ENCODE measurements around the gene TMEM243. TPM values are rescaled to one million over a fixed set of nuclear protein-coding genes. Genes with fewer than 3 reads are reported as not detected.

The TMEM243 gene
- total RNA-seq, 1 experiment from 2014 or later = 47.9 TPM

GRCh38 chr7:87156709-87157108 is 62.8 kb downstream of the TMEM243 start:
- no peak for DNase-seq (ENCODE audit: low read depth)

DNA sequence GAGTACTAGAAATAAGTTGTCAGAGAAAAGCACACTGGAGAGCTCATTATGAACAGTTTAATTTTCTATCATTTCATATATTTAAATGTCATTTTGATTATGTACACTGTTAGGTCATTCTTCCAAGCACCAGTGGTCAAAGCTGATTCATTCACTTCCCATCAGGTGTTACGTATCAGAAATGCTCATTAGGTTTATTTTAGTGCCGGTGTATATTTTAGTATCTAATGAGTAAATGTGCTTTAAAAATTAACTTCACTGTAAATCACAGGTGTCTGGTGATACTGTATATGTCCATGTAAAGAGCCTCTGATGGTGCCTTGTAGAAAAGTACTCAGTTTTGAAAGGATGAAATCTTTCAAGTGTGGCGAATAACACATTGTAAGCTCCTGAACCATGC is 63.7 kb downstream of the TMEM243 start:
- no peak for DNase-seq (ENCODE audit: low read depth)

DNA sequence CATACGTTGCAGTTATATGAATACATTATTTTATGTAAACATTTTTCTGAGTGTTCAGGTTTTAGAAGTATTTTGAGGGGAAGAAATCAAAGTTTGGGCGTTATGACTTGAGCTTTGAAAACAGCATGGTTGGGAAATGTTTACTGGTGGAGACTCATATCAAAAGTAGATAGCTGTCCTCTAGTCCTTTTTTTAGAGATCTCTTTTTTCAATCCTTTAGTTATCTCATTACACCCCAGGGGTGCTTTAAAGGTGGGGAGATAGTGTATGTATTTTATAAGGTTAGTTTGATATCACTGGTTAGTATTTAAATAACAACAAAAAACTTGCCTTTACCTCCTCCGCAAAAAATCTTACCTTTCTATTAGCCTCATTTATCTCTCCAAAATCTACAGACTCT is 65.0 kb downstream of the TMEM243 start:
- no peak for DNase-seq (ENCODE audit: low read depth)

- no peak for DNase-seq (ENCODE audit: low read depth)
These were observed 65.4 kb downstream of the TMEM243 start for GRCh38 chr7:87154166-87154565.

GRCh38 chr7:87152897-87153641 is 66.5 kb downstream of the TMEM243 start:
- peak; percentile 32 for DNase-seq (ENCODE audit: low read depth)

DNA sequence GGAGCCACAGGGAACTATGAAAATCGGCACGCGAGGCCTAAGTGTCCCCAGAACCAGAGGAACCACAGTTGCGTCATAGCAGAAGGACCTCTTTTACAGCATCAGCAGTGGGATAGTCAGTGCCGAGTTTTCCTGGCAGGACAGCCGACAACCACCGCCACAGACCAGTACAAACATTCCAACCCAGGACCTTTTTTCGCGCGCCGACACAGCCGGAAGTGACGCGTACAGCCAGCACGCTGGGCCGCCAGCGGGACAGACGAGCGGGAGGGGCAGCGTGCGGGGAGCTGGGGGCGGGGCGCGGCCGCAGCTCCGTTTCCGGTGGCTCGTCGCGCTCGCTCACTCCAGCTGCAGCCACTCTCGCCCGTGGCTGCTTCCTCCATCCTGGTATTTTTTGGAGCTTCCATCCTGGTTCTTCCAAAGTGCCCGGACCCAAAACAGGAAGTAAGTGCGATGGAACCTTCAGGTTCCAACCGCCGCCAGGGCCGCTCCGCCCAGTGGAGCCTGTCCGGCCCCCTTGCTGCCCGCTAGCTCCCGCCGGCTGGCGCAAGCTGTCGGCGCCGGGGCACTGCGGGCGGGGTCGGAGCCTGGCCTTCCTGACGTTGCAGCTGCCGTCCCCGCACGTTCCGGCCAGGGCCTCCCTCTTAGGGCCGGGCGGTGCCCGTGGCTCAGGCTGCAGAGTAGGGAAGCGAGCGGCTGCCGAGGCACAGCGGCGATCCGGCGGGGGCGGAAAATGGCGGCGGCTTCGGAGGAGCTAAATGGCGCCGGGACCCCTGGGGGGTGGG is 67.2 kb downstream of the TMEM243 start, which contains the start of gene DMTF1:
Gene DMTF1 (plus strand): TSS at position 342 of the 785 bp plus-strand sequence. CDS start 12,489 bp downstream, outside the sequence.
- DNase-seq (ENCODE audit: low read depth) = peak; percentile 95

GRCh38 chr7:87151729-87152111 is 67.8 kb downstream of the TMEM243 start:
- DNase-seq (ENCODE audit: low read depth) = no peak

- DNase-seq (ENCODE audit: low read depth) = peak; percentile 4
These were observed 68.4 kb downstream of the TMEM243 start for GRCh38 chr7:87151002-87151728.

DNA sequence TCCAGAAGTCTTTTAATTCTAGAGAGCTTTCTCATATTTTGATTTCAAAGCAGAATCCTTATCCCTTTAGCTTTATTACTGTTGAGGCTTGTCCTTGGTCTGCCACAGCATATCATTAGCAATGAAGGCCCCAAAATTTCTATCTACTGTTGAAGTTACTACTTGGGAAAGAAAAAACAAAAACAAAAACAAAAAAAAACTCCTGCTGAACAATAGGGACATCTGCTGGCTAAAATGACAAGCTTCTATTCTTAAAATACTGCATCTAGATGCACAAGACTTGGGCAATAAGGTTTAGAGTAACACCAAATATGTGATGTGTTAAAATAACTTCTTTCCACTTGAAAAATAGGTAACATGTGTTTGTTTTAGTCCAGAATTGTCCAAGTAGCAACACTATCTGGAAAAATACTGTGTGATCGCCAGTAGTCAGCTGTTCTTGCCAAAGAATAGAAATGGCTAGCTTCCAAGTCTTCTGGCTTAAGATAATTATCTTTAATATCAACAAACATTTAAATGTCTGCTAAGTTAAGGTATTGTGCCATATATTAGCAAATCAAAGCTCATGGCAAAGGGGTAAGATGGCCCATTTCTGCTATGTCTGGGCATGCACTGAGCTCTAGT is 71.1 kb downstream of the TMEM243 start:
- peak; percentile 32 for DNase-seq (ENCODE audit: low read depth)

GRCh38 chr7:87147500-87147899 is 72.0 kb downstream of the TMEM243 start:
- DNase-seq (ENCODE audit: low read depth) = peak; percentile 5

GRCh38 chr7:87146740-87147386 is 72.7 kb downstream of the TMEM243 start:
- peak; percentile 10 for DNase-seq (ENCODE audit: low read depth)

Other genes with a start within 250 kb of the TMEM243 start
- 0.10 TPM in 1 of 2 replicates, not detected in the other for gene ELAPOR2, start 160.1 kb downstream of the TMEM243 start, total RNA-seq (2014; rRNA removed; shearing (Covaris generic))
- 36.7 and 42.1 TPM in 2 replicates for gene DMTF1, start 67.3 kb downstream of the TMEM243 start, total RNA-seq (2014; rRNA removed; shearing (Covaris generic))
- 23.9 and 27.0 TPM in 2 replicates for gene CROT, start 125.9 kb upstream of the TMEM243 start, total RNA-seq (2014; rRNA removed; shearing (Covaris generic))

Data from M059J (cell line).